22Rv1 (cell line): ENCODE results near the gene ATAT1.

ENCODE experiments used
- ZFX ChIP-seq: fragments of 450-650 bp; IDR thresholded peaks from 2 replicates; pipeline ENCODE4 v1.6.1; 2017; ENCODE audit warnings: antibody characterized with exemption, borderline replicate concordance
- TF ChIP-seq, protein P1 (sequence below): fragments of 450-650 bp; IDR thresholded peaks from 2 replicates; pipeline ENCODE4 v1.5.1; 2017; ENCODE audit warnings: mild to moderate bottlenecking

DNA sequence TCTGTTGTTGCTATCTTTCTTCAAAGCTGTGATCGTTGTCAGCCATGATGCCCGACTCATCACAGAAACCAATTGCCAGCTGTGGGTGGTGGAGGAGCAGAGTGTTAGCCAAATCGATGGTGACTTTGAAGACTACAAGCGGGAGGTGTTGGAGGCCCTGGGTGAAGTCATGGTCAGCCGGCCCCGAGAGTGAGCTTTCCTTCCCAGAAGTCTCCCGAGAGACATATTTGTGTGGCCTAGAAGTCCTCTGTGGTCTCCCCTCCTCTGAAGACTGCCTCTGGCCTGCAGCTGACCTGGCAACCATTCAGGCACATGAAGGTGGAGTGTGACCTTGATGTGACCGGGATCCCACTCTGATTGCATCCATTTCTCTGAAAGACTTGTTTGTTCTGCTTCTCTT lies 36.2 kb upstream of the ATAT1 start:
- TF ChIP-seq, protein P1, sequence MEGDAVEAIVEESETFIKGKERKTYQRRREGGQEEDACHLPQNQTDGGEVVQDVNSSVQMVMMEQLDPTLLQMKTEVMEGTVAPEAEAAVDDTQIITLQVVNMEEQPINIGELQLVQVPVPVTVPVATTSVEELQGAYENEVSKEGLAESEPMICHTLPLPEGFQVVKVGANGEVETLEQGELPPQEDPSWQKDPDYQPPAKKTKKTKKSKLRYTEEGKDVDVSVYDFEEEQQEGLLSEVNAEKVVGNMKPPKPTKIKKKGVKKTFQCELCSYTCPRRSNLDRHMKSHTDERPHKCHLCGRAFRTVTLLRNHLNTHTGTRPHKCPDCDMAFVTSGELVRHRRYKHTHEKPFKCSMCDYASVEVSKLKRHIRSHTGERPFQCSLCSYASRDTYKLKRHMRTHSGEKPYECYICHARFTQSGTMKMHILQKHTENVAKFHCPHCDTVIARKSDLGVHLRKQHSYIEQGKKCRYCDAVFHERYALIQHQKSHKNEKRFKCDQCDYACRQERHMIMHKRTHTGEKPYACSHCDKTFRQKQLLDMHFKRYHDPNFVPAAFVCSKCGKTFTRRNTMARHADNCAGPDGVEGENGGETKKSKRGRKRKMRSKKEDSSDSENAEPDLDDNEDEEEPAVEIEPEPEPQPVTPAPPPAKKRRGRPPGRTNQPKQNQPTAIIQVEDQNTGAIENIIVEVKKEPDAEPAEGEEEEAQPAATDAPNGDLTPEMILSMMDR = no peak
- no peak for TF ChIP-seq ZFX
